ENCODE data around the gene NUP188.

NUP188 gene

DNA sequence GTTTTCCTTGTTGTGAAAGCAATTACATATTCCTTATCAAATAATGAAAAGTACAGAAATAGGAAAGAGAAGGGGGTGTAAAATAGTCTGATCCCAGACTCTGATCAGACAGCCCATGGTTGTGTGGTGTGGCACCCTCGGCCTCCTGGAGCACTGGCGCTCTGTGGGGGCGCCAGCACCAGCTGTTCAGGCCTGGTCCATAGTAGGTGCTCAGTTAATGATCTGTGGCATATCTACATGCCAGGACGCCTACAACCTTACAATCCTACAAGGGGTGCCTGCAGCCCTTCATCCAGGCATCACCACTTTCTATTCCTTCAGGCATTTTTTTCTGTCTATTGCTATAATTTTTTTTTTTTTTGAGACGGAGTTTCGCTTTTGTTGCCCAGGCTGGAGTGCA is 105.5 kb downstream of the NUP188 start:
- no peak for DNase-seq
- TF ChIP-seq POLR2A (IDR thresholded peaks at IDR 0.05; ENCODE audit: low read length), result no peak
- TF ChIP-seq GATA1 (IDR thresholded peaks at IDR 0.05; ENCODE audit: low read depth, low read length), result no peak

DNA sequence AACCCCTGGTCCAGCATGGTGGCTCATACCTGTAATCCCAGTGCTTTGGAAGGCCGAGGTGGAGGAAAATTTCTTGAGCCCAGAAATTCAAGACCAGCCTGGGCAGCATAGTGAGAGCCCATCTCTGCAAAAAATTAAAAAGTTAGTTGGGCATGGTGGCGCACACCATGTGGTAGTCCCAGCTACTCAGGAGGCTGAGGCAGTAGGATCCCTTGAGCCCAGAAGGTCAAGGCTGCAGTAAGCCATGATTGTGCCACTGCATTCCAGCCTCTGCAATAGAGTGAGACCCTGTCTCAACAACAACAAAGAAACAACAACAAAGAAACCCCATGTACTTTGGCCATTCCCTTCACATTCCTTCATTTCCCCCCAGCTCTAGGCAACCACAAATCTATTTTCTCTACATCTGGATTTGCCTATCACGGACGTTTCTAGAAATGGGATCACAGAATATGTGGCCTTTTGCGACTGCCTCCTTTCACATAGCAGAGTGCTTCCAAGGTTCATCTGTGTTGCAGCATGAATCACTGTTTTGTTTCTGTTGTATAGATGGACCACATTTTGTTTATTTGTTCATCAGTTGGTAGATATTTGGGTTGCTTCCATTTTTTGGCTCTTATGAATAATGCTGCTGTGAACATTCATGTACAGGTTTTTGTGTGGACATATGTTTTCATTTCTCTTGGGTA is 106.8 kb downstream of the NUP188 start:
- no peak for DNase-seq
- TF ChIP-seq POLR2A (IDR thresholded peaks at IDR 0.05; ENCODE audit: low read length) (no peak), GATA1 (IDR thresholded peaks at IDR 0.05; ENCODE audit: low read depth, low read length) (no peak)
